ENCODE measurements around the gene B4GALT3.

Gene B4GALT3

GRCh38 chr1:161172776-161173376, 4.4 kb downstream of the B4GALT3 start:
- no peak overlapping the region for H3K27ac ChIP-seq
- ChIA-PET POLR2A (ENCODE audit: low non-redundant PET) (no interaction called here), CTCF (no interaction called here)
- TF ChIP-seq CTCF (conservative IDR thresholded peaks at IDR 0.05; ENCODE audit: low read depth): no peak
- no peak for DNase-seq (ENCODE audit: low spot score)

- ChIA-PET CTCF (no interaction called here), POLR2A (ENCODE audit: low non-redundant PET) (no interaction called here)
- no peak for TF ChIP-seq CTCF (conservative IDR thresholded peaks at IDR 0.05; ENCODE audit: low read depth)
- DNase-seq (ENCODE audit: low spot score): no peak
- no peak overlapping the region for H3K27ac ChIP-seq
These were observed 5.0 kb downstream of the B4GALT3 start for GRCh38 chr1:161172349-161172748.

- no peak for TF ChIP-seq CTCF (conservative IDR thresholded peaks at IDR 0.05; ENCODE audit: low read depth)
- peak overlapping the region; percentile 6; the same call in 1 of the 2 replicates for H3K27ac ChIP-seq
- POLR2A ChIA-PET (ENCODE audit: low non-redundant PET): no interaction called here
- CTCF ChIA-PET: interaction anchor here (0.9 kb wide), 1 partner anchor 210 kb away, joined by 3 read pairs; no protein-coding TSS in a partner anchor
- no peak for DNase-seq (ENCODE audit: low spot score)
These were observed 5.6 kb downstream of the B4GALT3 start for GRCh38 chr1:161171696-161172095.

GRCh38 chr1:161171191-161171590, 6.1 kb downstream of the B4GALT3 start:
- POLR2A ChIA-PET (ENCODE audit: low non-redundant PET): no interaction called here
- TF ChIP-seq CTCF (conservative IDR thresholded peaks at IDR 0.05; ENCODE audit: low read depth): no peak
- DNase-seq (ENCODE audit: low spot score): no peak
- CTCF ChIA-PET: interaction anchor here (0.8 to 0.9 kb wide), 2 partner anchors 21 to 211 kb away, joined by 3 read pairs; no protein-coding TSS in a partner anchor
- peak overlapping the region; percentile 6; the same call in 1 of the 2 replicates for H3K27ac ChIP-seq

- ChIA-PET POLR2A (ENCODE audit: low non-redundant PET) (no interaction called here), CTCF (no interaction called here)
These were observed 8.4 kb downstream of the B4GALT3 start for GRCh38 chr1:161168906-161169305.

More at GRCh38 chr1:161168906-161169305, 8.4 kb downstream of the B4GALT3 start:
- H3K27ac ChIP-seq: peak overlapping the region; percentile 39
- no peak for DNase-seq (ENCODE audit: low spot score)
- TF ChIP-seq CTCF (conservative IDR thresholded peaks at IDR 0.05; ENCODE audit: low read depth): no peak
